GM12878 (cell line): ENCODE measurements around the gene MYBBP1A. TPM values are rescaled to one million over a fixed set of nuclear protein-coding genes. Genes with fewer than 3 reads are reported as not detected.

ENCODE experiments used
- ATAC-seq: fragments of 200-7000 bp; cut with Tn5 transposase; 3 replicates; pipeline ENCODE4 v1.9.1; 2020; ENCODE audit warnings: mild to moderate bottlenecking, moderate library complexity
- BruUV-seq: library from RNA; stranded (reverse); fragments of 400-500 nt; replicated peaks from 2 replicates; lab custom pipeline; 2021; lab: Mats Ljungman, UMichigan
- CTCF ChIA-PET: fragments of 300-600 bp; sonication (Branson Sonifier 250); formaldehyde crosslinking; extraction: SDS; loops from one replicate; lab custom pipeline; 2021; ENCODE audit warnings: inconsistent platforms; lab: Yijun Ruan, JAX
- POLR2A ChIA-PET: fragments of 350-600 bp; formaldehyde crosslinking; extraction: SDS; loops from one replicate; lab custom pipeline; 2021; ENCODE audit warnings: inconsistent platforms; lab: Charles Lee
- RAD21 ChIA-PET: fragments of 300-600 bp; sonication (Branson Sonifier 250); formaldehyde crosslinking; loops from one replicate; lab custom pipeline; 2023; ENCODE audit warnings: antibody characterized with exemption; ENCODE audit not compliant: unreplicated experiment; lab: Charles Lee
- SMC1A ChIA-PET: fragments of 300-600 bp; sonication (Branson Sonifier 250); formaldehyde crosslinking; loops from one replicate; lab custom pipeline; 2023; ENCODE audit not compliant: unreplicated experiment, uncharacterized antibody; lab: Charles Lee
- DNase-seq: peaks from one replicate; pipeline ENCODE4 v3.0.0-alpha.2; 2011; ENCODE audit warnings: low read depth, low spot score
- FAIRE-seq: peaks from 3 replicates; lab custom pipeline; 2011; peaks lifted over from hg19 to GRCh38; lab: Jason Lieb, UNC
- H2AFZ ChIP-seq: 2 replicates; pipeline ENCODE4 v1.6.0; 2011; ENCODE audit warnings: low read depth, low read length, control low read depth; ENCODE audit not compliant: control insufficient read depth
- H3K27ac ChIP-seq: 2 replicates; pipeline ENCODE4 v1.5.1; 2011; ENCODE audit warnings: control low read depth; ENCODE audit not compliant: control insufficient read depth, insufficient read depth
- H3K27me3 ChIP-seq, 2 experiments: replicated peaks in 1 of 2; 2 replicates each; pipeline versions ENCODE4 v1.6.0 to v1.6.1; 2011; ENCODE audit warnings: low read length in 1 of 2; ENCODE audit not compliant: control insufficient read depth in 2 of 2, insufficient read depth in 2 of 2
- H3K36me3 ChIP-seq, 2 experiments: 2 replicates each; pipeline ENCODE4 v1.5.1; 2011; ENCODE audit warnings: low read length in 1 of 2; ENCODE audit not compliant: control insufficient read depth in 2 of 2, insufficient read depth in 2 of 2
- H3K4me1 ChIP-seq: 2 replicates; pipeline ENCODE4 v1.6.1; 2011; ENCODE audit warnings: mild to moderate bottlenecking, low read length, moderate library complexity, mixed read lengths; ENCODE audit not compliant: control insufficient read depth, insufficient read depth
- H3K4me2 ChIP-seq: 2 replicates; pipeline ENCODE4 v1.6.0; 2011; ENCODE audit warnings: control low read depth; ENCODE audit not compliant: control insufficient read depth, insufficient read depth
- H3K4me3 ChIP-seq: fragments of 200-600 bp; sonication (generic); 2 replicates; pipeline ENCODE4 v1.5.1; 2016
- H3K79me2 ChIP-seq: 2 replicates; pipeline ENCODE4 v1.6.0; 2011; ENCODE audit warnings: low read length; ENCODE audit not compliant: control insufficient read depth, insufficient read depth
- H3K9ac ChIP-seq: 2 replicates; pipeline ENCODE4 v1.8.0; 2011; ENCODE audit warnings: low read length, control low read depth, mixed read lengths; ENCODE audit not compliant: control insufficient read depth, insufficient read depth
- H3K9me3 ChIP-seq: replicated peaks from 3 replicates; pipeline ENCODE4 v1.5.1; 2011; ENCODE audit warnings: mild to moderate bottlenecking, low read length; ENCODE audit not compliant: control insufficient read depth, insufficient read depth
- H4K20me1 ChIP-seq: 2 replicates; pipeline ENCODE4 v1.6.0; 2011; ENCODE audit not compliant: control insufficient read depth, insufficient read depth
- BRCA1 ChIP-seq: IDR thresholded peaks from 2 replicates; pipeline ENCODE4 v1.6.1; 2011; ENCODE audit warnings: low read depth, low read length, improper control_type of control experiment
- CBX3 ChIP-seq: fragments of 200-600 bp; sonication (generic); IDR thresholded peaks from 2 replicates; pipeline ENCODE4 v1.6.1; 2016; ENCODE audit warnings: low read depth, borderline replicate concordance
- CHD1 ChIP-seq: IDR thresholded peaks from 2 replicates; pipeline ENCODE4 v1.6.1; 2012; ENCODE audit warnings: low read depth, low read length, improper control_type of control experiment
- ESRRA ChIP-seq: IDR thresholded peaks from 2 replicates; pipeline ENCODE4 v1.6.1; 2012; ENCODE audit warnings: mild to moderate bottlenecking, low read length, improper control_type of control experiment
- FOXM1 ChIP-seq: IDR thresholded peaks from 2 replicates; pipeline ENCODE4 v1.6.1; 2012; ENCODE audit warnings: low read depth, mild to moderate bottlenecking, inconsistent platforms, low read length, moderate library complexity
- KLF5 ChIP-seq: fragments of 450-650 bp; IDR thresholded peaks from 2 replicates; pipeline ENCODE4 v1.6.1; 2014; ENCODE audit warnings: mild to moderate bottlenecking; ENCODE audit not compliant: partially characterized antibody
- MYC ChIP-seq: IDR thresholded peaks from 2 replicates; pipeline ENCODE4 v1.6.1; 2011; ENCODE audit warnings: mild to moderate bottlenecking, low read length, moderate library complexity, inconsistent platforms; ENCODE audit not compliant: insufficient read depth, insufficient replicate concordance, insufficient read length, severe bottlenecking
- PKNOX1 ChIP-seq: fragments of 450-650 bp; IDR thresholded peaks from 2 replicates; pipeline ENCODE4 v1.6.1; 2016; ENCODE audit warnings: mild to moderate bottlenecking
- POLR2AphosphoS5 ChIP-seq: IDR thresholded peaks from 2 replicates; pipeline ENCODE4 v1.6.1; 2011; ENCODE audit warnings: mild to moderate bottlenecking, low read length, inconsistent platforms
- RB1 ChIP-seq: fragments of 450-650 bp; formaldehyde crosslinking; IDR thresholded peaks from 2 replicates; pipeline ENCODE4 v1.6.1; 2017; ENCODE audit warnings: mild to moderate bottlenecking, borderline replicate concordance
- SMAD1 ChIP-seq: fragments of 450-650 bp; IDR thresholded peaks from 2 replicates; pipeline ENCODE4 v1.6.1; 2018; ENCODE audit warnings: mild to moderate bottlenecking, low read depth; ENCODE audit not compliant: partially characterized antibody
- TCF7 ChIP-seq: IDR thresholded peaks from 2 replicates; pipeline ENCODE4 v1.6.1; 2014; ENCODE audit warnings: antibody characterized with exemption, borderline replicate concordance
- WRNIP1 ChIP-seq: IDR thresholded peaks from 2 replicates; pipeline ENCODE4 v1.6.1; 2011; ENCODE audit warnings: low read depth, low read length, improper control_type of control experiment, borderline replicate concordance
- WGBS: methylation state at CpG from one replicate; pipeline ENCODE4 v1.1.6; 2016; ENCODE audit warnings: low lambda C conversion rate; ENCODE audit not compliant: insufficient replicate concordance, insufficient coverage; ENCODE audit errors: missing lambda C conversion rate; 5-methylcytosine and 5-hydroxymethylcytosine counted together
- in situ Hi-C: fragments of 300-500 bp; cut with MboI; formaldehyde crosslinking; loops from 9 replicates; pipeline ENCODE4 v1.14.3; 2018; ENCODE audit warnings: mixed read lengths
- intact Hi-C: fragments of 100-400 bp; cut with micrococcal nuclease; formaldehyde crosslinking; loops from one replicate; pipeline ENCODE4 v1.14.2; 2022; ENCODE audit not compliant: unreplicated experiment
- polyA plus RNA-seq, 11 experiments: library from polyadenylated mRNA; depleted of rRNA in 4 of 11; unstranded in 6 of 11; stranded (reverse) in 5 of 11; fragments of >200 nt; fragmentation: Nextera tagmentation in 4 of 11; fragmentation: Illumina TruSeq in 1 of 11; extraction: Ambion mirVana in 4 of 11; extraction: Trizol in 1 of 11; gene quantifications; 1 replicate in 1 of 11; 2 replicates in 10 of 11; pipeline versions ENCODE4 v1.2.1 to v1.2.3, GENCODE V29; 2011 to 2016; ENCODE audit warnings: inconsistent platforms in 2 of 11, missing spikeins in 2 of 11, low read depth in 1 of 11
- total RNA-seq, 4 experiments: library from RNA; depleted of rRNA in 3 of 4; stranded (reverse); fragments of >200 nt in 3 of 4; fragmentation: Illumina TruSeq in 1 of 4; extraction: Trizol in 1 of 4; gene quantifications; 2 replicates each; pipeline versions ENCODE4 v1.2.1 to v1.2.3, GENCODE V29; 2013 to 2021

The MYBBP1A gene
- total and polyA plus RNA-seq, 10 of the 15 experiments (the other 5 are each of a cell fraction or from before 2014, with no cell fraction given), result 2.5 to 121 (median 71.6) TPM

DNA sequence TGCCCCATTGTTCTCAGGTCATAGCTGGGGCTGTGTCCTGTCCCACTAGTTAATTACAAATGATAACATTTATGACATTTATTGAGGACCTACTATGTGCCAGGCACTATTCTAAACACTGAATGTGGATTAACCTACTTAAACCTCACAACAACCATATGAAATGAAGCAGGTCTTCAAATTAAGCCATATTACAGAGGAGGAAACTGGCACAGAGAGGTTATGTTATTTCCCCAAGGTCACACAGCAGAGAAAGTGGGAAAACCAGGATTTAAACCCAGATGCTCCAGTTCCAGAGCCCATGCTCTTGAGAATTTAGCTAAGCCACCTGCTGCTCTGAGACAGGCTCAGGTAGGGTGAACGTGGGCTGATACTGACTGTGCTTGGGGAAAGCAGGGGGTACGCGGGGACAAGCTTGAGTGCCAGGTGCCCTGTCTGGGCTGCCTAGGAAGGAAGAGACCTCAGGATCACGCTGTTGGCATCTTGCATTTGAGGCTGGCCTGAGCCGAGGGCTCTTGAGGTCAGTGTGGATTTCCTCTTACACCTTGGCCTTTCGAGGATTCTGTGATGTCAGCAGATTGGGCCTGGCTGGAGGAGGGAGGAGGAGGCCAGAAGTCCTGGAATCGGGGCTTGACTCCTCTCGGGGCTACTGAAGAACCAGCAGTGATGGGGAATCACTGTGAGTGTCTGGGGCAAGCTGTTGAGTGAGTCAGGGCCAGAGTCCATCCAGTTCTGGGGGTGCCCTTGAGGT is 47.6 kb downstream of the MYBBP1A start:
- Histone ChIP-seq H3K9me3 (no peaks in the 10 kb centered on the region), H2AFZ (no peak overlapping the region), H3K27ac (no peak overlapping the region), H3K4me3 (no peak overlapping the region)
- intact Hi-C loops, result no loop called here
- SMC1A ChIA-PET, result no interaction called here
- in situ Hi-C loops, result no loop called here
- TF ChIP-seq PKNOX1 (no peak), BRCA1 (no peak), KLF5 (no peak), SMAD1 (no peak), WRNIP1 (no peak), FOXM1 (no peak), POLR2AphosphoS5 (no peak), ESRRA (no peak), MYC (no peak), CBX3 (no peak), RB1 (no peak), CHD1 (no peak), TCF7 (no peak)
- TF ChIP-seq, all 136 proteins: peak for 0
- FAIRE-seq (no peak), DNase-seq (no peak), ATAC-seq (no peak)
- ChIA-PET RAD21 (no interaction called here), CTCF (interaction anchor here (2.0 kb wide), 1 partner anchor 59 kb away, joined by 7 read pairs; no protein-coding TSS in a partner anchor), POLR2A (no interaction called here)
- H4K20me1 ChIP-seq, result no peaks in the 10 kb centered on the region
- no peak overlapping the region for H3K9ac ChIP-seq
- BruUV-seq, result no TSS peak
- H3K4me1 ChIP-seq, result peaks cover 6% of the 10 kb centered on the region; the same call in 1 of the 2 replicates
- H3K36me3 ChIP-seq, result no peaks in the 10 kb centered on the region
- no peak overlapping the region for H3K4me2 ChIP-seq
- WGBS, result 45% methylated on average over 8 of the region's 8 CpGs
- no peaks in the 10 kb centered on the region for H3K79me2 ChIP-seq
- peaks cover 0 to 3% of the 10 kb centered on the region in 2 experiments; a peak in 1 of 4 replicates for H3K27me3 ChIP-seq
